KMS-11 (cell line): ENCODE results near the gene PLEKHG5.
"Not testable (repeated sequence)": the region's sequence is repeated elsewhere in the genome, so short reads cannot be mapped to it uniquely, and the experiment has no call there.

Source experiments
- H2AFZ ChIP-seq: fragments of 200-600 bp; sonication (generic); 2 replicates; pipeline ENCODE4 v1.6.1; 2016; ENCODE audit warnings: antibody characterized with exemption, mixed run types, low read depth
- H3K27ac ChIP-seq: fragments of 200-600 bp; sonication (generic); 2 replicates; pipeline ENCODE4 v1.6.1; 2016; ENCODE audit warnings: mild to moderate bottlenecking, mixed run types
- H3K27me3 ChIP-seq: fragments of 200-600 bp; sonication (generic); 2 replicates; pipeline ENCODE4 v1.6.1; 2017; ENCODE audit warnings: mild to moderate bottlenecking, low read depth, mixed run types, moderate library complexity; ENCODE audit not compliant: insufficient read depth
- H3K36me3 ChIP-seq: fragments of 200-600 bp; sonication (generic); 2 replicates; pipeline ENCODE4 v1.6.1; 2017; ENCODE audit warnings: mild to moderate bottlenecking, mixed run types; ENCODE audit not compliant: insufficient read depth
- H3K4me1 ChIP-seq: fragments of 200-600 bp; sonication (generic); 2 replicates; pipeline ENCODE4 v1.6.1; 2016; ENCODE audit warnings: mild to moderate bottlenecking, low read depth, mixed run types; ENCODE audit not compliant: poor library complexity, severe bottlenecking
- H3K4me2 ChIP-seq: fragments of 200-600 bp; sonication (generic); 2 replicates; pipeline ENCODE4 v1.7.0; 2016; ENCODE audit warnings: mild to moderate bottlenecking, mixed run types
- H3K4me3 ChIP-seq: fragments of 200-600 bp; sonication (generic); IDR thresholded peaks from 2 replicates; pipeline ENCODE4 v1.6.1; 2017; ENCODE audit warnings: low read depth, low read length, mixed read lengths; ENCODE audit not compliant: insufficient read depth
- H3K79me2 ChIP-seq: fragments of 200-600 bp; sonication (generic); 2 replicates; pipeline ENCODE4 v1.6.1; 2016; ENCODE audit warnings: low read depth, mixed run types; ENCODE audit not compliant: insufficient read depth
- H3K9ac ChIP-seq: fragments of 200-600 bp; sonication (generic); 2 replicates; pipeline ENCODE4 v1.6.1; 2016; ENCODE audit warnings: mild to moderate bottlenecking, mixed run types
- H4K20me1 ChIP-seq: fragments of 200-600 bp; sonication (generic); 2 replicates; pipeline ENCODE4 v1.6.1; 2016; ENCODE audit warnings: mild to moderate bottlenecking, mixed run types; ENCODE audit not compliant: insufficient read depth
- TF ChIP-seq, protein P1 (sequence below): fragments of 200-600 bp; sonication (generic); conservative IDR thresholded peaks from 2 replicates; pipeline ENCODE4 v1.6.1; 2017; ENCODE audit warnings: low read depth, mild to moderate bottlenecking, antibody characterized with exemption, low read length, moderate library complexity, mixed read lengths

Gene PLEKHG5

DNA sequence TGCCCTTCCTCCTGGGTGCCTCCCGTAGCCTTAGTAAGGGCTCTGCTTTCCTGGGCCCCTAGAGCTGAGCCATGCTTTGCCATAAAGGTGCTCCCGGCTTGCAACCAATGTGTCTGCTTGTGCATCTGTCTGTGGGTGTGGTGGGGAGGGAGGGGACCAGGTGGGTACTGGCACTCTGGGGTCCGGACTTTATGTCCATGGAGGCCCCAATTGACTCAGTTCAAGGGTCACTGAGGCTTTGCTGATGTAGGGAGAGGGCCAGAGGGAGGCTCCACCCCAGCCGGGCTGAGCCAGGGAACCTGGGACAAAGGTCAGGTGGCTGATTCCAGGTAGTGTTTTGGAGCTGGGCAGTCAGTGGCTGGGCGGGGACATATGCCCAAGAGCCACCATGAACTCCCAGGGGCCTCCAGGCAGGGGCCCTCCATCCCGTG lies 40.5 kb downstream of the PLEKHG5 start:
- no peaks in the 10 kb centered on the region for H4K20me1 ChIP-seq

DNA sequence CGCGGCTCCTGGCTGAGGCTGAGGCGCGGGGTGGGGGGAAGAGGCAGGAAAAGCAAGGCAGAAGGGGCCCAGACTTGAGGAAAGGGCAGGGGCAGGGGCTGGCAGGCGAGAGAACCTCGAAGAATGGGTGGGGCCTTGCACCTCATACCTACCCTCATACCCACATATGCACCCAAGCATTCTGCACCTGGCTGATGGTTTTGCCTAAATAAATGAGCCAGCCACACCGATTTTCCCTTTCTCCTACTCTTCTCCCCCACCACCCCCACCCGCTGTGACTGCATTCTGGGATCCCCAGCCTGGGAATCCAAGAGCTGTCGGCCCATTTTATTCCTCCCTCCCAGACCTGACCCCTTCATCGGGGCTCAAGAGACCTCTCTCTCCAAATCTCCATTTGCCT lies 41.0 kb downstream of the PLEKHG5 start:
- H3K4me1 ChIP-seq, H3K79me2 ChIP-seq, H4K20me1 ChIP-seq, H2AFZ ChIP-seq, H3K9ac ChIP-seq, H3K27ac ChIP-seq, H3K4me3 ChIP-seq, H3K36me3 ChIP-seq, H3K4me2 ChIP-seq: not testable (repeated sequence)
- peaks cover 75% of the 10 kb centered on the region for H3K27me3 ChIP-seq

More for the DNA sequence above, 40.5 kb downstream of the PLEKHG5 start:
- H3K36me3 ChIP-seq, result no peaks in the 10 kb centered on the region
- no peak overlapping the region for H3K4me2 ChIP-seq
- no peak overlapping the region for H3K9ac ChIP-seq
- TF ChIP-seq, protein P1, sequence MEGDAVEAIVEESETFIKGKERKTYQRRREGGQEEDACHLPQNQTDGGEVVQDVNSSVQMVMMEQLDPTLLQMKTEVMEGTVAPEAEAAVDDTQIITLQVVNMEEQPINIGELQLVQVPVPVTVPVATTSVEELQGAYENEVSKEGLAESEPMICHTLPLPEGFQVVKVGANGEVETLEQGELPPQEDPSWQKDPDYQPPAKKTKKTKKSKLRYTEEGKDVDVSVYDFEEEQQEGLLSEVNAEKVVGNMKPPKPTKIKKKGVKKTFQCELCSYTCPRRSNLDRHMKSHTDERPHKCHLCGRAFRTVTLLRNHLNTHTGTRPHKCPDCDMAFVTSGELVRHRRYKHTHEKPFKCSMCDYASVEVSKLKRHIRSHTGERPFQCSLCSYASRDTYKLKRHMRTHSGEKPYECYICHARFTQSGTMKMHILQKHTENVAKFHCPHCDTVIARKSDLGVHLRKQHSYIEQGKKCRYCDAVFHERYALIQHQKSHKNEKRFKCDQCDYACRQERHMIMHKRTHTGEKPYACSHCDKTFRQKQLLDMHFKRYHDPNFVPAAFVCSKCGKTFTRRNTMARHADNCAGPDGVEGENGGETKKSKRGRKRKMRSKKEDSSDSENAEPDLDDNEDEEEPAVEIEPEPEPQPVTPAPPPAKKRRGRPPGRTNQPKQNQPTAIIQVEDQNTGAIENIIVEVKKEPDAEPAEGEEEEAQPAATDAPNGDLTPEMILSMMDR, result no peak
- no peaks in the 10 kb centered on the region for H3K4me1 ChIP-seq
- no peak overlapping the region for H3K27ac ChIP-seq
- H3K4me3 ChIP-seq, result no peak overlapping the region
- no peaks in the 10 kb centered on the region for H3K79me2 ChIP-seq
- H2AFZ ChIP-seq, result no peak overlapping the region
- H3K27me3 ChIP-seq, result peaks cover 76% of the 10 kb centered on the region

DNA sequence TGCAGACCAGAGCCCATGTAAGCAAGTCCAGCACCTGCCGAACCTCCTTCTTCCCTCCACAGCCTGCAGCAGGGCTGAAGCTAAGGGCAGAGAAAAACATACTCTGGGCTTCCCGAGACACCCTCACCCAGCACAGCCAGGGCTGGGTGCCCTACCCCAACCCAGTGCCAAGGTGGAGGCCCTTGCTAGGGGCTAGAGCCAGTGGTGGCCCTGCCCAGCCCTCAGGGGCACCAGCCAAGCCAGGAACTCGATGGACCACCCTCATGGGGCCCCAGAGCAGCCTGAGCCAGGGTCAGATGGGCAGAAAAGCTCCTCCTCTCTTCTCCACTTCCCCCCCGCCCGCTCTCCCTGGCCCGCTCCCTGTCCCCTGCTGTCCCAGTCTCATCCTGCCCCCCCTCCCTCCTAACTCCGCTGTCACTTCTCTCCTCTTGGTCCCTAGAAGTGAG lies 41.4 kb downstream of the PLEKHG5 start:
- Histone ChIP-seq H3K4me2 (no peak overlapping the region), H3K9ac (no peak overlapping the region), H3K4me1 (no peaks in the 10 kb centered on the region)

DNA sequence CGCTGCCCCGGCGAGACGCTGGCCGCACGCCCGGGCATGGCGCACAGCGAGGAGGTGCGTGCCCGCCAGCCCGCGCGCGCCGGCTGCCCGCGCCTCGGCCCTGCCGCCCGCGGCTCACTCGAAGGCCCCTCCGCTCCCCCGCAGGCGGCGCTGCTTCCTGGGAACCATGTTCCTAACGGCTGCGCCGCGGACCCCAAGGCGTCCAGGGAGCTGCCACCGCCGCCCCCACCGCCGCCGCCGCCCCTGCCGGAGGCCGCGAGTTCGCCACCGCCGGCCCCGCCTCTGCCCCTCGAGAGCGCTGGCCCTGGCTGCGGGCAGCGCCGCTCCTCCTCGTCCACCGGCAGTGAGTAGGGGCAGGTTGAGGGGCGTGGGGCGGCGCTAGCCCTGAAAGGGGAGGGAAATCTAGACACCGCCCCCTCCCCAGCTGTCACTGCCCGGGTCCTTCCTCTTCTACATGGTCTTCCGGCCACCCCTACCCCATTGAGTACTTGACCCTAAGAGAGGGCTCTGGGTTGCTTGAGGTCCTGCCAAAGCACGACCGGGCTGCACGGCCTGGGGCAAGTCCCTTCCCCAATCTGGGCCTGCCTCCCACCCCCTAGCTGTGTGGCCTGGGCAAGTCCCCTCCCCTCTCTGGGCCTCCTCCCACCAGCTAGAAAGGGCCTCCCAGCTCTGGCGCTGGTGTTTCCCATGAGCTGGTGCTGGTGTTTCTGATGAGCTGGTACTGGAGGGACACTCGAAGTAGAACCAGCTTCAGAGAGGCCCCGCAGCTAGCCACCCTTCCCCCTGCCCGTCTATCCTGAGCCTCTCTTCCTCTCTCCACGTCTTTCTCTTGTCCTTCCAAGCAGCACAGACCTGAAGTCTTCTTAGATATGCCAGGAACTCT lies 42.5 kb downstream of the PLEKHG5 start:
- no peak overlapping the region for H3K4me3 ChIP-seq
- no peaks in the 10 kb centered on the region for H3K4me1 ChIP-seq
- no peak overlapping the region for H2AFZ ChIP-seq
- H4K20me1 ChIP-seq, result no peaks in the 10 kb centered on the region
- H3K9ac ChIP-seq, result no peak overlapping the region
- no peak overlapping the region for H3K4me2 ChIP-seq
- no peaks in the 10 kb centered on the region for H3K36me3 ChIP-seq
- TF ChIP-seq, protein P1, result no peak
- H3K27ac ChIP-seq, result no peak overlapping the region
- H3K79me2 ChIP-seq, result no peaks in the 10 kb centered on the region
- peaks cover 80% of the 10 kb centered on the region for H3K27me3 ChIP-seq

More for the DNA sequence above, 41.4 kb downstream of the PLEKHG5 start:
- Histone ChIP-seq H3K4me3 (no peak overlapping the region), H3K79me2 (no peaks in the 10 kb centered on the region), H2AFZ (no peak overlapping the region), H3K36me3 (no peaks in the 10 kb centered on the region), H3K27ac (no peak overlapping the region), H3K27me3 (peaks cover 75% of the 10 kb centered on the region), H4K20me1 (no peaks in the 10 kb centered on the region)
- TF ChIP-seq, protein P1, result no peak
